GM10266 (cell line): ENCODE measurements around the gene NDUFB10.
"Not testable (repeated sequence)": the region's sequence is repeated elsewhere in the genome, so short reads cannot be mapped to it uniquely, and the experiment has no call there.

ENCODE experiments used
- DNase-seq: peaks from one replicate; pipeline ENCODE4 v3.0.0; 2012; ENCODE audit errors: extremely low spot score
- TF ChIP-seq, protein P1 (sequence below): IDR thresholded peaks from 2 replicates; pipeline ENCODE4 v1.5.1; 2012; ENCODE audit warnings: mild to moderate bottlenecking, low read depth; ENCODE audit not compliant: control insufficient read depth, insufficient read depth; ENCODE audit errors: missing control alignments

Gene NDUFB10

DNA sequence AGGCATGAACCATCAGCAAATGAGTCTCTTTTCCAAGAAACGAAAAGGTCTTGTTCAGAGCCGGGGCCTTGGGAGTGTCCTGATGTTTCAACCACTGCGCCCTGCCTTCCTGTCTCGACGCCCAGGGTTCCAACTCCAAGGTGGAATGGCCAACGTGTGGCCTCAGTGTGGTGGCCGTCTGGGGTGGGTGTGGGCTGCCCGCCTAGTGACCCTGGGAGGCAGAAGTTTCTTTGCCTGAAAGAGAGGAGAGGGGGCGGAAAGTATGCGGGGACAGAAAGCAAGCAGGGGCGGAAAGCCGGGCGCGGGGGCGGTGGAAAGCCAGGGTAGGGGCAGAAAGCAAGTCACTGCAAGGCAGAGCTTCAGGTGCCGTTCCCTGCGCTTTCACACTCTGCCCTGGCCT is 20.4 kb upstream of the NDUFB10 start:
- DNase-seq: no peak
- TF ChIP-seq, protein P1, sequence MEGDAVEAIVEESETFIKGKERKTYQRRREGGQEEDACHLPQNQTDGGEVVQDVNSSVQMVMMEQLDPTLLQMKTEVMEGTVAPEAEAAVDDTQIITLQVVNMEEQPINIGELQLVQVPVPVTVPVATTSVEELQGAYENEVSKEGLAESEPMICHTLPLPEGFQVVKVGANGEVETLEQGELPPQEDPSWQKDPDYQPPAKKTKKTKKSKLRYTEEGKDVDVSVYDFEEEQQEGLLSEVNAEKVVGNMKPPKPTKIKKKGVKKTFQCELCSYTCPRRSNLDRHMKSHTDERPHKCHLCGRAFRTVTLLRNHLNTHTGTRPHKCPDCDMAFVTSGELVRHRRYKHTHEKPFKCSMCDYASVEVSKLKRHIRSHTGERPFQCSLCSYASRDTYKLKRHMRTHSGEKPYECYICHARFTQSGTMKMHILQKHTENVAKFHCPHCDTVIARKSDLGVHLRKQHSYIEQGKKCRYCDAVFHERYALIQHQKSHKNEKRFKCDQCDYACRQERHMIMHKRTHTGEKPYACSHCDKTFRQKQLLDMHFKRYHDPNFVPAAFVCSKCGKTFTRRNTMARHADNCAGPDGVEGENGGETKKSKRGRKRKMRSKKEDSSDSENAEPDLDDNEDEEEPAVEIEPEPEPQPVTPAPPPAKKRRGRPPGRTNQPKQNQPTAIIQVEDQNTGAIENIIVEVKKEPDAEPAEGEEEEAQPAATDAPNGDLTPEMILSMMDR: no peak

DNA sequence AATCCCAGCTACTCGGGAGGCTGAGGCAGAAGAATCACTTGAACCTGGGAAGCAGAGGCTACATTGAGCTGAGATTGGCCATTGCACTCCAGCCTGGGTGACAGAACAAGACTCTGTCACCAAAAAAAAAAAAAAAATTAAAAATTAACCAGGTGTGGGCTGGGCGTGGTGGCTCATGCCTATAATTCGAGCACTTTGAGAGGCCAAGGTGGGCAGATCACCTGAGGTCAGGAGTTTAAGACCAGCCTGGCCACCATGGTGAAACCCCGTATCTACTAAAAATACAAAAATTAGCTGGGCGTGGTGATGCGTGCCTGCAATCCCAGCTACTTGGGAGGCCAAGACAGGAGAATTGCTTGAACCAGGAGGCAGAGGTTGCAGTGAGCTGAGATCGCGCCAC is 19.5 kb upstream of the NDUFB10 start:
- DNase-seq: not testable (repeated sequence)

DNA sequence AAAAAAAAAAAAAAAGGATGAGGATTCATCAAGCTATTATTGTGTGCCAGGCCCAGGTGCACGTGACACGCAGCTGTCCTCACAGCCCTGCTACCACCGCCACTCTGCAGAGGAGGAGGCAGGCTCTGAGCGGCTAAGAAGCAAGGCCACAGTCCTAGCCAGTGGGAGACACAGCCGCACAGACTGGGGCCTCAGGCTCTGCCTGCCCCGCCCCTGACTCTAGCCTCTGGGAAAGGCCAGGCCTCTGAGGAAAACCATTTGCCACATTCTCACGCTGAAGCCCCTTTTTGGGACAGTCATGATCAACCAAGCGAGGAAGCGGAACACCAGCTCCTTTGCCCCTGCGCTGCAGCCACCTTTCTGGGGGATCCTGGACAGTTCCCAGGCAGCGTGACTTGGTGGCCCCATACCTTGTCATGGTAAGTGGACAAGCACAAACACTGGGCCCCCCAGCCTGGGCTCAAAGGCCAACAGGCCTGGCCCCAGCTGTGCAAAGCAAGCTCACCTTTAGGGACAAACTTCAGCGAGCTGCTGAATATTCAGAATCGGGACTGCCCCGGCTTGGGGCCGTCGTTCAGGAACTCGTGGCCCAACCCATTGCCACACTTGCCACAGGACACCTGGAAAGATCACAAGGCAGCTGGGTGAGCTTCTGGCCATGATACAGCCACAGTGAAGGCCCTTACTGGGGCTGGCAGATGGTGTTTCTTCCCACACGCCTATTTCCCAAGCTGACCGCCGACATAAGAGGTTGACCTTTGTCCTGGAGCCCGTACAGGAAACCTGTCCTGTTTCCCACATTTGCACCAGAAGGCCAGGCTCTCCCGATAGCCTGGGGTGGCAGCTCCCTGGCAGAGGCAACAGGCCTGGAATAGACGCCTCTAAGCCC is 18.8 kb upstream of the NDUFB10 start:
- no peak for DNase-seq
- TF ChIP-seq, protein P1: no peak

DNA sequence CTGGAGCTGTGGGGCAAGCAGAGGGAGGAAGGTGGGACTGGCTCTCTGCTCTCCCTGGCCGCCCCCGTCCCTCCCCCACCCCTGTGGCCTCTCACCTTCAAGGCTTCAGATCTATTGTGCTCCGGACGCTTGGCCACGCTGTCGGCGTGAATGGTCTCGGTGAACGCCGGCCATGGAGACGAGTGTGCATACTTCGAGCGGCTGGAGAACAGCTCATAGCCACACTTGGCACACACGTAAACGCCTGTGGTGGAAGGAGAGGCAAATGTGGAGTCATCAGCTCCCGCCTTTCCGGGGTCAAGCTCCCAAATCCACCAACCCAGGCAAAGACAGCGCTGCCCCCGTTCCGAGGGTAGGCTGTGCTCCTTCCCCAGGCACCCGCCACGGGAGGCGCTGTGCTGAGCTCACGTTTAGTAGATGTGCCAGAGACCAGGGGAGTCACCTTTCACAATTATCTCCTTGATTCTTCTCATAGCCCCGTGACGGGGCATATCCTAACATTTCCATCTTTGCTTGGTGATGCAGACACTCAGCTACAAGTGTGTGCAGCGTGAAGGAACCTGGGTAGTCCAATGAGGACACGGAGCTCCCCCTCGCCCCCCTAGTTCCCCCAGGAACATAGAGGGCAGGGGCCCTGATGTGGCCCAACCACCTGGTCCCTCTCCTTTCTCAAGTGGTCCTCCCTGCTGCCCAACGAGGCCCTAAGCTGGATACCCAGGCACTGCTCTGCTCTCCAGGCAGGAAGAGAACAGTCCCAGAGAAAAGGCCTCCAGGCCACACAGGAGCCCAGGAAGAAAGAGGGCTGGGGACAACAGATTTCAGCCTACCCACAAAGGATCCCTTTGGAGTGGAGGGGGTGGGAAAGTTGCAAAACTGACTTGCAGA is 17.9 kb upstream of the NDUFB10 start:
- TF ChIP-seq, protein P1: no peak
- no peak for DNase-seq

DNA sequence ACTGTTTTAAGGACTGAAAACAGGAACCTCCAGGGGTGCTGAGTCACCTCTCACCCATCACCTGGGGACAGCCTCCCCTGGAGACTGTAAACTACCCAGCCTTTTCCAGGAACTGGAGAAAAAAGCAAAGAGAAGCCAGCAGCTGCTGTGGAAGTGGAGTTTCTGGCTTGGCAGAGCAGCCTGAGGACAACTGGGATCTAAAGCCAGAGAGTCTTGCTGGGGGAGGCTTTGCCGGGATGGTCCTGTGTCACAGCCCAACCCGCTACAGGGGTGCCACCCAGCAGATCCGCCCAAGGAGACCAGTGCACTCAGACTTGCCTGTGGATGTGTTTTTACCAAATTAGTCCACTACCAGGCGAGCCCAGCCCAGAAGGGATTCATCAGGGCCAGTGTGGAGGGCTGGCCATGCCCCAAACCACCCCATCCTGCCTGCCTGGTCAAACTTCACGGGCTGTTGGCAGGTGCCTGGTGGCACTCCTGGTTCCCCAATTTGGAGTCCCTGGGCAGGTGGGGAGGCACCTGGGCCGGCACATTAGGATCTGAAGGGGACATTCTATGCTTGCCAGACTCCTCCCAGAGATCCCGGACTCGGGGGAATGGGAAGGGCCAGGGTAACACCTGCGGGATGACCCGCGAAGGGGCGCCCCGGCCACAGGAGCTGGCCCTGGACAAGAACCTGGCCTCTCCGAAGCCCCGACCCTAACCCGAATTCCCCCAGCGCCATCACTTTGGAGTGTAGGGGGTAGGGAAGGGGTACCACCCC is 17.1 kb upstream of the NDUFB10 start:
- no peak for DNase-seq
- TF ChIP-seq, protein P1: no peak

DNA sequence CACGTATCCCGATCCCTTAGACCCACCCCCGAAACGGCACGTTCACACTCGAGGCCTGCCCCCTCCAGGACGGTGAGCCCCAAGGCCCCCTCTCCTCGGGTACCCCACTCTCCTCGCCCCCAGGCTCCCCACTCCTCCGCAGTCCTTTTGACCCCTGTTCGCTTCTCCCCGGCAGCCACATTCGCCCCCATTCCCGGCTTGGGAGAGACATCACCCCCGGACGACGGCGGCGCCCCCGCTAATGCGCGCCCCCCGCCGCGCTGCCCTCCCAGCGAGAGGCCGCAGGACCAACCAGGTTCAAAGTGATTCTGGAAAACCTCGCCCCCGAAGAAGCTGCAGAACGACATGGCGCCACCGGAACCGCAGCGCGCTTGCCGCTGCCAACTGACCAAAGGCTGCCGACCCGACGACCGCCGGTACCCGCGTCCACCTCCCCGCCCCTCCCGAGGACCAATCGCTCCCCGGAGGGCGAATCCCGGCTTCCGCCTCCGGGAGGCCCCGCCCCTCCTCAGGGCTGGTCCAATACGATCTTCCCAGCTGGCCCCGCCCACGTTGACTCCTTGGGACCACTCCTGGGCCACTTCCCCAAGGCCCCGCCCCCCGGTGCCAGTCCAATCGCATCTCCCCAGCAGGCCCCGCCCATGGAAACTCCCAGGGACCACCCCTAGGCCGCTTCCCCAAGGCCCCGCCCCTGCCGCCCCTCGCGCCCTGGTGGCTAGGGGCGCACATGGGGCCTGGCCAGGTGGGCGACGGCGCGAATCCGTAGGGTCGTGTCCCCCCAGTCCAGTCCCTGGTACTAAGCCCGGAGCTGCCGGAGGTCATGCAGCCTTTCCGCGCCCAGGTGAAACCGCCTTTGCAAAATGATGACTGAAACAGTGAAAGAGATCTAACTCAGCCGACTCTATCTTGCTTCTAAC is 16.3 kb upstream of the NDUFB10 start, which contains the start of gene MSRB1:
Gene MSRB1 (minus strand): TSS at position 390 of the 917 bp plus-strand sequence. CDS start 43 bp downstream, at position 347.
- peak; percentile 100 for DNase-seq
- TF ChIP-seq, protein P1: no peak
